ENCODE results near the gene SMARCAL1.

GRCh38 chr2:216410550-216410949 is 1.7 kb upstream of the SMARCAL1 start:
- no peak for TF ChIP-seq YY1 (IDR thresholded peaks at IDR 0.05; ENCODE audit: insufficient read depth, insufficient read length)
- TF ChIP-seq ZNF274 (IDR thresholded peaks at IDR 0.05; ENCODE audit: low read depth, low read length) = no peak
- TF ChIP-seq SUZ12 (IDR thresholded peaks at IDR 0.05; ENCODE audit: extremely low read depth, insufficient read depth, insufficient read length) = no peak

Data from NT2/D1 (cell line).